HCT116 (cell line): Measurements from ENCODE around the gene CLTC.

Experiments
- ATF3 ChIP-seq: IDR thresholded peaks from 2 replicates; pipeline ENCODE4 v1.6.1; 2012
- CEBPB ChIP-seq: IDR thresholded peaks from 2 replicates; pipeline ENCODE4 v1.6.1; 2012; ENCODE audit warnings: low read depth
- CTCF ChIP-seq, 3 experiments: fragments of 200-600 bp in 1 of 3; sonication (generic) in 1 of 3; IDR thresholded peaks in 2 of 3; conservative IDR thresholded peaks in 1 of 3; 2 replicates each; pipeline ENCODE4 v1.5.1; 2012 to 2017; ENCODE audit warnings: low read depth in 2 of 3, low read length in 2 of 3, antibody characterized with exemption in 1 of 3, borderline replicate concordance in 1 of 3, control low read depth in 1 of 3, mild to moderate bottlenecking in 1 of 3, mixed read lengths in 1 of 3, mixed run types in 1 of 3, moderate library complexity in 1 of 3; ENCODE audit not compliant: insufficient read depth in 1 of 3
- EZH2phosphoT487 ChIP-seq: fragments of 200-600 bp; IDR thresholded peaks from 2 replicates; pipeline ENCODE4 v1.6.1; 2018; ENCODE audit warnings: antibody characterized with exemption, borderline replicate concordance
- POLR2A ChIP-seq: IDR thresholded peaks from 2 replicates; pipeline ENCODE4 v1.7.0; 2011; ENCODE audit warnings: borderline replicate concordance; ENCODE audit not compliant: insufficient read depth, insufficient read length; ENCODE audit errors: extremely low read depth
- POLR2AphosphoS5 ChIP-seq: IDR thresholded peaks from 2 replicates; pipeline ENCODE4 v1.6.1; 2011; ENCODE audit warnings: mild to moderate bottlenecking, low read depth, low read length, moderate library complexity
- REST ChIP-seq: IDR thresholded peaks from 2 replicates; pipeline ENCODE4 v1.6.1; 2012; ENCODE audit warnings: low read depth
- YY1 ChIP-seq: IDR thresholded peaks from 2 replicates; pipeline ENCODE4 v1.6.1; 2011; ENCODE audit warnings: low read length, low read depth, moderate library complexity, mild to moderate bottlenecking; ENCODE audit not compliant: insufficient replicate concordance; ENCODE audit errors: extremely low read depth

GRCh38 chr17:59680314-59680713 lies 60.6 kb downstream of the CLTC start:
- TF ChIP-seq POLR2AphosphoS5 (no peak), YY1 (no peak), POLR2A (no peak), EZH2phosphoT487 (no peak), CTCF (IDR thresholded peaks at IDR 0.05 in 2 of 3, conservative IDR thresholded peaks at IDR 0.05 in 1 of 3; ENCODE audit: borderline replicate concordance in 1 of 3, insufficient read depth in 1 of 3, low read depth in 2 of 3, low read length in 2 of 3) (no peak), REST (no peak), ATF3 (no peak), CEBPB (no peak)
